Myocyte (in vitro differentiated cells): Measurements from ENCODE around the gene AP3B1. TPM values are rescaled to one million over a fixed set of nuclear protein-coding genes. Genes with fewer than 3 reads are reported as not detected.
"Not testable (repeated sequence)": the region's sequence is repeated elsewhere in the genome, so short reads cannot be mapped to it uniquely, and the experiment has no call there.

Experiments used
- DNase-seq: peaks from one replicate; pipeline ENCODE4 v3.0.0-alpha.2; 2012; ENCODE audit warnings: low read depth
- total RNA-seq: library from RNA; depleted of rRNA; stranded (reverse); fragments of >200 nt; gene quantifications from 2 replicates; pipeline ENCODE4 v1.2.3, GENCODE V29; 2014

The AP3B1 gene
- total RNA-seq, 1 donor from 2014 or later: 50.0 TPM

DNA sequence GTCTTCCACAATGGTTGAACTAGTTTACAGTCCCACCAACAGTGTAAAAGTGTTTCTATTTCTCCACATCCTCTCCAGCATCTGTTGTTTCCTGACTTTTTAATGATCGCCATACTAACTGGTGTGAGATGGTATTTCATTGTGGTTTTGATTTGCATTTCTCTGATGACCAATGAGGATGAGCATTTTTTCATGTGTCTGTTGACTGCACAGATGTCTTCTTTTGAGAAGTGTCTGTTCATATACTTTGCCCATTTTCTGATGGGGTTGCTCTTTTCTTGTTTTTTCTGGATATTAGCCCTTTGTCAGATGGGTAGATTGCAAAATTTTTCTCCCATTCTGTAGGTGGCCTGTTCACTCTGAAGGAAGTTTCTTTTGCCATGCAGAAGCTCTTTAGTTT, 124.2 kb downstream of the AP3B1 start:
- not testable (repeated sequence) for DNase-seq

DNA sequence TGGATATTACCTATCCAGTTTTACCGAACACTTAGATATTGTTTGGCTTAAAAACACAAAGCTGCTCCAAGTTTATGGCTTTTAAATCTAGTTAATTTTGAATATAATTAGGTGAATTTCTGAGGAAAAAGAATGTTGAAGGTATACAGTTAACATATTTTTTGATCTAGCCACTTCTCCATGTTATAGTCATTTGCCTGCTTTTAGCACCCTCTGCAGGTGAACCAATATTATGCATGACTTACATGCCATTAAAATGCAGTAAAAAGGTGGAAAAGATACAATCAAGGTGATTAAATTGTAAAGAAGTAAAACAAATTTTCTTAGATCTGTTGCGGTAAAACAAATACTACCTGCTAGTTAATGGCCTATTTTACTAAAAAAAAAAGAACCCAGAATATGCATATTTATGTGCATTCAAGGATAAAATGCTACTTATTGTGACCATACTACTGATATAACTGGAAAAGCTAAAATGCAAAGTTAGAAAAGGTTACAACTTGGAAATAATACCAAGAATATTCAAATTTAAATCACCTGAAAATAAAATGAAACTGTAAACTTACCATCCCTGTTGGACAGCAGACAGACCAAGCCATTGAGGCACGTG, 132.1 kb downstream of the AP3B1 start:
- DNase-seq: peak; percentile 9

- DNase-seq: no peak
These were observed 137.5 kb downstream of the AP3B1 start for GRCh38 chr5:78157001-78157400.

DNA sequence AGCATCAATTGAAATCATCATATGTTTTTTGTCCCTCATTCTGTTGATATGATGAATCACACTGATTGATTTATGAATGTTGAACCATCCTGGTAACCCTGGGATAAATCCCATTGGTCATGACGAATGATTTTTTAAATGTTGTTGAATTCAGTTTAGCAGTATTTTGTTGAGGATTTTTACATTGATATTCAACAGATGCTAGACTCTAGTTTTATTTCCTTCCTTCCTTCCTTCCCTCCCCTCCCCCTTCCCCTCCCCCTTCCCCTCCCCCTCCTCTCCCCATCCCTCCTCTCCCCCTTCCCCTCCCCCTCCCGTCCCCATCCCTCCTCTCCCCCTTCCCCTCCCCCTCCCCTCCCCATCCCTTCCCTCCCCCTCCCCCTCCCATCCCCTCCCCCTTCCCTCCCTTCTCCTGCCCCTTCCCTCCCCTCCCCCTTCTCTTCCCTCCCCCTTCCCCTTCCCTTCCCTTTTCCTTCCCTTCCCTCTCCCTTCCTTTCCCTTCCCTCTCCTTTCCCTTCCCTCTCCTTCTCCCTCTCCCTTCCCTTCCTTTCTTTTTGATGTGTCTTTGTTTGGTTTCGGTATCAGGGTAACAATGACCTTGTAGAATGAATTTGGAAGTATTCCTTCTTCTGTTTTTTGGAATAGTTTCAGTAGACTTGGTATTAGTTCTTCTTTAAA, 142.8 kb downstream of the AP3B1 start:
- no peak for DNase-seq

- no peak for DNase-seq
These were observed 157.2 kb downstream of the AP3B1 start for GRCh38 chr5:78137290-78137689.

DNA sequence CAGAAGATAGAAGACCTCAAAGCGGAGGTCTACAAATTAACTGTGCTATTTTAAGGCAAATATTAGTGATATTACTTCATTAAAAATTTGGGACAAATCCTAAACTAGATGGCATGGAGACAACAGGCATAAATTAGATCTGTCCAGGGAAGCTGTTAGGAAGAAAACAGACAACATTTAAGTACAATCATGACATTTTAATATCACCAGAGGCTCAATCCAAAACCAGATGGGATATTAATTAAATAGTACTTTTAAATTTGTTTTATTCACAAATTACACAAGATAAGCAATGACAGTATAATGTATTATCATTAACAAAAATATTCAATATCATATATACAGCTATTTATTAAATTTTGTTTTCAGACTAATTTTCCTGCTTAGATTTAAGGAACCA, 161.1 kb downstream of the AP3B1 start:
- DNase-seq: no peak

GRCh38 chr5:78132507-78132906, 162.0 kb downstream of the AP3B1 start:
- DNase-seq: no peak

DNA sequence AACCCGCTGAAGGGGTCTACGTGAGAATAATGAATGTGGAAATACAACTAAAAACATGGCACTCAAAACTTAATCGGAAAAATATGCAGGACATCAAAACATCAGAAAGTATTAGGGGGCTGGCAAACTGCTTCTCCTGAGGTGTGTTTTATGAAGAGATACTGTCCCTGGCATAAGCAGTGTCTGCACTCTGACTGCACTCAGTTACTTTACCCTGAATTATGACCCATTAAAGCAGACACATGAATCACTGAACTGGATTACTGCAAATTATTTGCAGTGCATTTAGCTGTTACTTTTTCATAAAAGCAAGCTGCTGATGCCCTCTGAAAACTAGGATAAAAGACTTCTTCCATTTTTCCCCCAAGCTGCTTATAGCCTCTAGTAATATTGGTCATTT, 164.9 kb downstream of the AP3B1 start:
- DNase-seq: no peak

DNA sequence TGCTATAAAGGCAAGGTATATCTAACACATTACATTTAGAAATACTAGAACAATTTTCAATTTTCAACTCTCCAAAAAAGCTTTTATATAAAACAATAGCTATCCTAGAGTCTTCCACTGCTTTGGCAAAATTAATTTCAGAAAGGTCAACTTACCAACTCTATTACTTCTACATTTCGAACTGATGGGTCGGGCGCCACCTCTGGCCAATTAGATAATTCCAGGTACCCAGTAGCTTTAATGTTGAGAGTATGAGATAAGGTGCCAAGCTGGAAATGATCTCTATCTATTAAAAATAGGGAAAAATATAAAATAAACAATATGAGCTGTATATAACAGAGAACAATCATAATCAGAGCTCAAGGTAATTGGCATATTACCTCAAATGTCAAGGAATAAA, 166.6 kb downstream of the AP3B1 start:
- no peak for DNase-seq

- DNase-seq: no peak
These were observed 168.0 kb downstream of the AP3B1 start for GRCh38 chr5:78126536-78126935.

GRCh38 chr5:78116167-78116566, 178.3 kb downstream of the AP3B1 start:
- DNase-seq: no peak

- no peak for DNase-seq
These were observed 180.7 kb downstream of the AP3B1 start for GRCh38 chr5:78113689-78114264.

DNA sequence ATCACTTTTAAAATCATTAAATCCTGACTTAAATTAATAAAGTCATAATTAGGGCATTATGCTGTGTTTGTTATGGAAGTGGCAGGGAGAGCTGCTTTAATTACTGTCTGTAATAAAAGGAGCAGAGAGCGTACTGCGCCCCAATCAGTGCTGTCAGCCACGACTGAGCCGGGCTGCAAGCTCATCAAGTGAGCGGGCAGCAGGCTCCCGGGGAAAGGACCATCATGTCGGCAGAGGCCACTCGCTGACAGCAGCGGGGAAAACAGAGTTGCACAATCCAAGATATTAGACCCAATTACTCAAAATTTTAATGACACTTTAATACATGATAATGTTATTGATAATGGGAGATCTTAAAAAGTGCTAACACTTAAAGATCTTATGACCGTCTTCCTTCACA, 181.6 kb downstream of the AP3B1 start:
- no peak for DNase-seq

GRCh38 chr5:78109891-78110324, 184.6 kb downstream of the AP3B1 start:
- DNase-seq: no peak

DNA sequence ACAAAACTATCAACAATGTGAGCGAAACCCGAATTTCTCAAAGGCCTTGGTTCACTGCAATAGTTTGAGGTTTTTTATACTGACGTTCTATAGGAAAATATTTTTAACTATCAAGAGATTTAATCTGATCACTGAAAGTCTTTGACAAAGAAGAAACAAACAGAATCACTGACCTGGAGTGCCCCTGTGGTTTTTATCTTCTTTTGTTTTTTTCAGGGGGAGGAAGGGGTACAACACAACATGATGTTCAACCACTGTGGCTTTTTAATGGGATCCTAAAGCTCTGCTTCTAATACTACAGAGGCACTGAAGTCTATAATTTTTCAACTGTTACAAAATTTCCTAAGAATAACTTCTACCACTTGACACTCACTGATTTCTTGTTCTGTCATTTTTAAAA, 185.9 kb downstream of the AP3B1 start:
- no peak for DNase-seq

DNA sequence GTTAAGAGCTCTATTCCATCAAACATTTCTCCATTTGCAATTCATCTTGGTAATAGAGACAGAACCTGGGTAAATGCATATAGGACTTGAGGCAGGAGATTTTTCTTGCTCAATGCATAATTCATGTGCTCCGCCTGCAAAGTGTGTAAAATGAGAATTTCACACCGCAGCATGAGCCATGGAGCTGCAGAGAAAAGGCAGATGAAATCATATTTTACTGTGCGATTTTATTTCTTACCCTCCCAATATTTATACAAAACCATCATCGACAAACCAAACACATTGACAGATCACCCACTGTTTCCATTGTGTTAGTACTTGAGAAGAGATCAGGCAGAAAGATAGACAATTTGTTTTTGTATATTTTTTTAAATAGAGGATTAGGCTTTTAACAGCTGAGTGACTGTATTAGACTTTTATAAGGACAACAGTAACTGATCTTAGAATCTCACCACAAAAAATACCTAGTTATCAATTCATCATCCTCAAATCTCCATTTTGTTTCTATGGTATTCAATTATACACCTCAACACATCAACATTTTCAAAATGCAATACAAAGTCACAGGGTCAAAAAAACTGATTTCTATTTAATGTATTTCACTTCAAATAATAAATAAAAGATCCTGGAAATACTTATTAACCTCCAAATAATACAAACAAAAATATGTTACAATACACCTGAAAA, 191.1 kb downstream of the AP3B1 start:
- DNase-seq: no peak

GRCh38 chr5:78102500-78102899, 192.0 kb downstream of the AP3B1 start:
- no peak for DNase-seq

GRCh38 chr5:78095125-78095524, 199.4 kb downstream of the AP3B1 start:
- no peak for DNase-seq

GRCh38 chr5:78090002-78090401, 204.5 kb downstream of the AP3B1 start:
- no peak for DNase-seq

DNA sequence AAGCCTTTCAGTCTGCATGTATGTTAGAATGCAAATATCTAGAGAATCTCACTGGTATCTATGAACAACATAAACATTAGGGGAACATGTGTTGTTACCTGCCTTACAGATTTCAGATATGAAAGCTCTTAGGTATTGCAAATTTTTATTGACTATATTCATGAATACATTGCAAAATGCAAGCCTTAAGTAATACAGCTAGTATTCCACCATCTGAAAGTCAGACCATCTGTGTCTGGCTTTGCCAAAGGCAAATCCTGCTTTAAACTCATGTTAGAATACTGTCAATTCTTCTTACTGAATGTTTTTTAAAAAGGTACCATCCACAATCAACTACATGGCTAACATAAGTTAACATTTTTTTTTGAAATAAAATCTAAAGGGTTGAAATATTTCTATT, 215.6 kb downstream of the AP3B1 start:
- DNase-seq: no peak

DNA sequence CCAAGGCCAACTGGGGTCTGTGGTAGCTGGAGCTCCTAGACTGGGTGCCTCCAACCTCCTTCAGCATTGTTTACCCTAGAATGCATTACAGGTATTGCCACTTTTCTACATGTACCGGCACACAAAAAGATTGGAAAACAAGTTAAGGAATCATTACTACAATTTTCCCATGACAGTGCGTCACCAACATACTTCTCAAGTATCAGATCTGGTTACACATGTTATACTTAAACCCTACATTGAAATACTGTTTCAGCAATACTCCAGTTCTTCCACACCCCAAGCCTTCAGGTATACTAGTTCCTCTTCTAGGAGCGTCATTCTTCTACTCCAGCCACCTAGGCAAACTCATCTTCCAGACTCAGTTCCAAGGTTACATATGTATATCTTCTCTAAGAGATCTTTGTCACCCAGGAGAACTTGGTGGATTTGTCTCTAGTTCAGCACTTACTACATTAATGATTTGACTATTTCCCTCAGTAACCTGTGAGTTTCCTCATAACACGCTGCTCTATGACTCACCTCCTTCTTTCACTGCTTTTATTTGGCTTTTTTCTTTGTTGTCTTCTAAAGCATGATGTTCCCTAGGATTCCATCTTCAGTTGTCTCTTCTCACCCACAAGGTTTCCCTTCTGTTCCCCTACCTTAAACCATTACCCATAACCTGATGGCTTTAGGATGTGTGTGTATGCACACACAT, 217.0 kb downstream of the AP3B1 start:
- DNase-seq: no peak

DNA sequence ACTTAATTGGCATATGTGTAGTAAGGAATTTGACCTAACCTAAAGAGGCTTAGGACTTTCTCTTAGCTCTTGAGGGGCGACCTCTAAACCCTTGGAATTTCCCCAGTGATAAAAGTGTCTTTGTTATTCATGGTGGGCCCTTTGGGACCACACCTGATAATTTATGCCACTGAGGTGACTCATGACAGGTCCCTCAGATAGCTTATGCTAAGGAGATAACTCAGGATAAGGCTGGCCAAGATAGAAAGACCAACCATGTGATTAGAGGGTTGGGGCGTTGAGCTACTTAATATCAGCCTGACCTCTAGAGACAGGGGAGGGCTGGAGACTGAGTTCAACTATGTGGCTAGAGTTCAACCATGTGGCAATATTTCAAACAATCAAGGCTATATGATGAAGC, 218.1 kb downstream of the AP3B1 start:
- no peak for DNase-seq
